Activated gamma-delta T cell treated with Interleukin-2 at 50 U/mL for 16 hours (primary cell): Measurements from ENCODE around the gene RNPS1.

Experiments
- DNase-seq: peaks from one replicate; pipeline ENCODE4 v3.0.0-alpha.2; 2020

RNPS1 gene

DNA sequence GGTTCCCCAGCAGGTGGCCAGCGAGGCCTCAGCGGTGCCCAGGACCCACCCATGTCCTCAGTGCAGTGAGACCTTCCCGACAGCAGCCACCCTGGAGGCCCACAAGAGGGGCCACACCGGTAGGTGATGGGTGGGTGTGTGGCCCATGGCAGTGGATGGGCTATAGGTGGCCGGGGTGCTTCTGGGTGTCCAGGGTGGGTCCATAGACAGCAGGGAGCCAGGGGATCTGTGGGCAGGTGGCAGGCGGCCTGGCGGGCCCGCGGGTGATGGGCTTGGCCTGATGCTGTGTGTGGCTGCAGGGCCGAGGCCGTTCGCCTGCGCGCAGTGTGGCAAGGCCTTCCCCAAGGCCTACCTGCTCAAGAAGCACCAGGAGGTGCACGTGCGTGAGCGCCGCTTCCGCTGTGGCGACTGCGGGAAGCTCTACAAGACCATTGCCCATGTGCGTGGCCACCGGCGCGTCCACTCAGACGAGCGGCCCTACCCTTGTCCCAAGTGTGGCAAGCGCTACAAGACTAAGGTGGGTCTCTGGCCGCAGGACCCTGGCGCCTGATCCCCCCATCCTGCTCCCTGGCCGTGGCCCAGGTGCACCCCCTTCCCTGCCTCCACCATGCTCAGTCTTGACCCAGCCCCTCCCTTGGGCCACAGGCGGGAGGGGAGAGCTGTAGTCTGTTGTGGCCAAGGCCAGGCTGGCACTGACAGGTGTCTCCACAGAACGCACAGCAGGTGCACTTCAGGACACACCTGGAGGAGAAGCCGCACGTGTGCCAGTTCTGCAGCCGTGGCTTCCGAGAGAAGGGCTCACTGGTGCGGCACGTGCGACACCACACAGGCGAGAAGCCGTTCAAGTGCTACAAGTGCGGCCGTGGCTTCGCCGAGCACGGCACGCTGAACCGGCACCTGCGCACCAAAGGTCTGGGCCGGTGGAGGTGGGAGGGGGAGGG is 33.8 kb downstream of the RNPS1 start:
- no peak for DNase-seq

- DNase-seq: no peak
These were observed 34.7 kb downstream of the RNPS1 start for GRCh38 chr16:2233046-2233775.

GRCh38 chr16:2232094-2232990 is 35.6 kb downstream of the RNPS1 start:
- DNase-seq: no peak

GRCh38 chr16:2231016-2231931 is 36.7 kb downstream of the RNPS1 start:
- no peak for DNase-seq

DNA sequence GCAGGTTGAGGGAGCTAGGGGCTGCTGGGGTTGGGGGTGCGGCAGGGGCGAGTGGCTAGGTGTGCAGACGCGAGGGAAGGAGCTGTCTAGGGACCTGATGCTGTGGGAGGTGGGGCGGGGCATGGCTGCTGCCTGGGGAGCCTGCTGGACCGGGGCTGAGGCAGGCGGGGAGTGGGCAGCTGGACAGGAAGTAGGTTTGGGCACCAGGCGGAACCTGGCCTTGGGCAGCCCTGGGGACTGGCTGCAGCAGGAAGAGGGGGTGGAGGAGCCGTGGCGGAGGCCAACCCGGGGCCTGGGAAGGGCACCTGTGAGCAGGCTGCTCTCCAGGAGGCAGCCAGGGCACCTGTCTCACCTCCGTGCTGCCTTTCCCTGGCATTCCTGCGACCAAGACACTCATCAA is 37.5 kb downstream of the RNPS1 start:
- no peak for DNase-seq

GRCh38 chr16:2229632-2230250 is 38.2 kb downstream of the RNPS1 start:
- no peak for DNase-seq

DNA sequence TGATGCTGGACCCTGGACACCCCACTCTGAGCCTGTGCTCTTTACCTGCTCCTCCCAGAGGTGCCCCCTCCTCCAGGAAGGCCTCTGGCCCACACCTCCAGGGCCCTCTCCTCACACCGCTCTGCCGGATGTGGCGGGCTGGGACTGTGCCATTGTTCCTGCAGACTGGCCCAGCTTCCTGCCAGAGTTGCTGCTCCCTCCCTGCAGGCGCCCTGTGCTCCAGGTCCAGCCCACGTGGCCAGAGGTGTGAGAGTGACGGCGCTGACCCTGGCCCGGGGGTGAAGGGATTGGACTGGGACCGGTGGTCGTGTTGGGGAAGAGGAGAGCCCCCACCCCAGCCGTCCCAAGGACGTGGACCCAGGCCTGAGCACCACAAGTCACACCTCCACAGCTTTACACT is 38.8 kb downstream of the RNPS1 start:
- DNase-seq: no peak

GRCh38 chr16:2228161-2228824 is 39.6 kb downstream of the RNPS1 start:
- no peak for DNase-seq

DNA sequence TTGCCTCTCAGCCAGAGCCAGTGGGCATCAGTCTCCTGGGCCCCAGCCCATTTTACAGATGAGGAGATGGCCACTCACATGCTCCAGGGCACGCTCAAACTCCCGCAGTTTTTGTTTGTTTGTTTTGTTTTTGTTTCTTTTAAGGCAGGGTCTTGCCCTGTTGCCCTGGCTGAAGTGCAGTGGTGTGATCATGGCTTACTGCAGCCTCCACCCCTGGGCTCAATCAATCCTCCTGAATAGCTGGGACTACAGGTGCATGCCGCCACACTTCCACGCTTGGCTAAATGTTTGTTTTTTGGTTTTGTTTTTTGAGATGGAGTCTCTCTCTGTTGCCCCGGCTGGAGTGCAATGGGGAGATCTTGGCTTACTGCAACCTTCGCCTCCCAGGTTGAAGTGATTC is 41.0 kb downstream of the RNPS1 start:
- no peak for DNase-seq

DNA sequence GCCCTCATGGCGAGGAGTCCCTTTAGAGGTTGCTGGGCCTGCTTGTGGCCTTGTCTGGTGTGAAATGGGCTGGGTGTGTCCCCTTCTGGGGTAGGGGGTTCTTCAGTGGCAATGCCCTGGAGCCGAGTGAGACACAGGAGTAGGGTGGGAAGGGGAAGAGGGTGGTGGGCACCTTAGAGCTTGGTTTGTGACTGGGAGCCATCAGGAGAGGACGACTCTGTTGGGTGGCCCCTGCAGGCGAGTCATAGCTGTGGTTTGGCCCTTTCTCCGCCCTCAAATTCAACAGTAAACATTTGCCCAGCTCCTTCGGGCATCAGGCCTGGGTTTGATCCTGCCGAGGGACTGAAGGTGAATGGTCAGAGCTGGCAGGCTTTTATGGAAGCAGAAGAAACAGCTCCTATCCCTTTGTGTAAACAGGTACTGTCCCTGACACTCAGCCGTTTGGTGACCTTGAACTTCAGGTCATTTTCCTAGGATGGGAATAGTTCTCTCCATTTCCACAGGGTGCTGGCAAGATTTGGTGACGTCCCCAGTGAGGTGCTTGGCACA is 41.6 kb downstream of the RNPS1 start:
- no peak for DNase-seq

DNA sequence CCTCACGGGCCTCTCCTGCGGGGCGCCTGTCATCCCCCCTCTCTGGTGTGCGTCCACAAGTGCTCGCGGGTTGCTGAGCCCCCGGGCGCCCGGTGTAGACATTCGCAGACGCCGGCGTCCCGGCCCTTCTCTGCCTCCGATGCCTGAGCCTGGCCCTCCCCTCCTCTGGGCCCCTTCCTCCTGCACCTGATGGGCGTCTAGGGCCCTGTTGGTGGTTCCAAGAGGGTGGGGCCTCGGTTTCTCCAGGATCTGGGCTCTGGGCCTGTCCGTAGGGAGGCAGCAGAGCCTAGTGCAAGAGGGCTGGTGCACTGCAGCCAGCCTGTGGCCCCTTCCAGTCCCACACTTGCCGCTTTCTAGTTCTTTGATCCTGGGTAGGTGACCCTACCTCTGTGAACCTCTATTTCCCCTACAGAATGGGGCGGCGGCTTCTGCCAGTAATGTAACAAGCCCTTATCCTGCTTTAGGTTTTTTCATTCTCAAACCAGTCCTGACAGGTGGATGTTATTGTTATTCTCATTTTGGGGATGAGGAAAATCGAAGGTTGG is 43.9 kb downstream of the RNPS1 start:
- no peak for DNase-seq

GRCh38 chr16:2223221-2223941 is 44.5 kb downstream of the RNPS1 start, which contains the start of gene E4F1:
Gene E4F1, plus strand, starts transcription at chr16:2223591. Its CDS starts 23 bp downstream, at chr16:2223614.
- DNase-seq: peak; percentile 99

DNA sequence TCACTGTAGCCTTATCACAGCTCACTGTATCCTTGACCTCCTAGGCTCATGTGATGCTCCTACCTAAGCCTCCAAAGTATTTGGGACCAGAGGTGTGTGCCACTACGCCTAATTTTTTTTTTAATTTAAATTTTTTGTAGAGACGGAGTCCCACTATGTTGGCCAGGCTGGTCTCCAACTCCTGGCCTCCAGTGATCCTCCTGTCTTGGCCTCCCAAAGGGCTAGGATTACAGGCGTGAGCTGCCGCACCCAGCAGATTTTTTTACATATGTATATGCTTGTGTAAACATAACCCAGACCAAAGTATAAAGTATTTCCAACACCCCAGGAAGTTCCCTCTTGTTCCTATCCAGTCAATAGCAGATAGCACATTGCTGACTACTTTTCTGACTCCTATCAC is 51.6 kb downstream of the RNPS1 start:
- no peak for DNase-seq

- DNase-seq: no peak
These were observed 53.3 kb downstream of the RNPS1 start, which contains the start of gene PGP for GRCh38 chr16:2214719-2214968. Gene PGP, minus strand, starts transcription at chr16:2214840. Its CDS starts 63 bp downstream, at chr16:2214777.

- DNase-seq: no peak
These were observed 53.9 kb downstream of the RNPS1 start for GRCh38 chr16:2213817-2214718.

GRCh38 chr16:2212362-2213324 is 55.3 kb downstream of the RNPS1 start:
- no peak for DNase-seq

- DNase-seq: no peak
These were observed 56.0 kb downstream of the RNPS1 start for GRCh38 chr16:2211923-2212347.
